LNCaP clone FGC (cell line): ENCODE data around the gene ITIH4.

Experiments used
- DNase-seq: peaks from one replicate; pipeline ENCODE4 v3.0.0-alpha.2; 2011; ENCODE audit warnings: low read depth
- H3K4me3 ChIP-seq: 2 replicates; pipeline ENCODE4 v1.5.1; 2011; ENCODE audit warnings: mild to moderate bottlenecking, low read depth, low read length, control low read depth
- TF ChIP-seq, protein P1 (sequence below): IDR thresholded peaks from 2 replicates; pipeline ENCODE4 v1.5.1; 2012; ENCODE audit warnings: mild to moderate bottlenecking; ENCODE audit not compliant: control insufficient read depth, insufficient read depth; ENCODE audit errors: extremely low read depth

The ITIH4 gene

DNA sequence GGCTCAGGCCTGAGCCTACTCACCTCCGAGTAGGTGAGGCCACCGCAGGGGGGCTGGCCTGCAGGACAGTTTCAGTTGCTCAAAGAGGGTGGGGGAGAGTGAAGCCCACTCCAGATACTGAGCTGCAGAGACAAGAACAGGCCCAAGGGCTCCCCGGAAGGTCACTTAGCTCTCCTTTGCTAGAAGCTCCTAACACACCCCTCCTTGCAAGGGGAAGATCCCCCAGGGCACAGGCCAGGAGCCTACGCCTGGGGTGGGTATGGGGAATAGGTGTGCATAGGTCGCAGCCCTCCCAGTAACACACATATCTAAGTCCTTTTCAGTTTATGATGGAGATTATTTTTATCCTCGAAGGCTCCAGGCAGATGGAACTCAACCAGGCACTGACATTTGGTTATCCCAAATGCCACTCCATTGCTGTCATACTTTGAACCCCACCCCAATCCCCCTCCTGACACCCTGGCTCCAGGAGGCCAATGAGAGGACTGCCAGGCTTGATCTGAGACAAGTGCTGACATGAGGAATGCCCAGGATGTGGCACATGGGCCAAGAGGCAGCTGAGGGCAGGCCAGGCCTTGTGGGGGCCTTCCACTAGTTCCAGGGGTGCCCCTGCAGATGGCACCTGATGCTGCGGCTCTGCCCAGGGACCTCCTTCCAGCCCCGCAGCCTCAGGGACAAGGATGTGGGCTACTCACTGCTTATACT lies 5.4 kb upstream of the ITIH4 start:
- TF ChIP-seq, protein P1, sequence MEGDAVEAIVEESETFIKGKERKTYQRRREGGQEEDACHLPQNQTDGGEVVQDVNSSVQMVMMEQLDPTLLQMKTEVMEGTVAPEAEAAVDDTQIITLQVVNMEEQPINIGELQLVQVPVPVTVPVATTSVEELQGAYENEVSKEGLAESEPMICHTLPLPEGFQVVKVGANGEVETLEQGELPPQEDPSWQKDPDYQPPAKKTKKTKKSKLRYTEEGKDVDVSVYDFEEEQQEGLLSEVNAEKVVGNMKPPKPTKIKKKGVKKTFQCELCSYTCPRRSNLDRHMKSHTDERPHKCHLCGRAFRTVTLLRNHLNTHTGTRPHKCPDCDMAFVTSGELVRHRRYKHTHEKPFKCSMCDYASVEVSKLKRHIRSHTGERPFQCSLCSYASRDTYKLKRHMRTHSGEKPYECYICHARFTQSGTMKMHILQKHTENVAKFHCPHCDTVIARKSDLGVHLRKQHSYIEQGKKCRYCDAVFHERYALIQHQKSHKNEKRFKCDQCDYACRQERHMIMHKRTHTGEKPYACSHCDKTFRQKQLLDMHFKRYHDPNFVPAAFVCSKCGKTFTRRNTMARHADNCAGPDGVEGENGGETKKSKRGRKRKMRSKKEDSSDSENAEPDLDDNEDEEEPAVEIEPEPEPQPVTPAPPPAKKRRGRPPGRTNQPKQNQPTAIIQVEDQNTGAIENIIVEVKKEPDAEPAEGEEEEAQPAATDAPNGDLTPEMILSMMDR, result no peak
- DNase-seq, result no peak
- H3K4me3 ChIP-seq, result no peak overlapping the region

DNA sequence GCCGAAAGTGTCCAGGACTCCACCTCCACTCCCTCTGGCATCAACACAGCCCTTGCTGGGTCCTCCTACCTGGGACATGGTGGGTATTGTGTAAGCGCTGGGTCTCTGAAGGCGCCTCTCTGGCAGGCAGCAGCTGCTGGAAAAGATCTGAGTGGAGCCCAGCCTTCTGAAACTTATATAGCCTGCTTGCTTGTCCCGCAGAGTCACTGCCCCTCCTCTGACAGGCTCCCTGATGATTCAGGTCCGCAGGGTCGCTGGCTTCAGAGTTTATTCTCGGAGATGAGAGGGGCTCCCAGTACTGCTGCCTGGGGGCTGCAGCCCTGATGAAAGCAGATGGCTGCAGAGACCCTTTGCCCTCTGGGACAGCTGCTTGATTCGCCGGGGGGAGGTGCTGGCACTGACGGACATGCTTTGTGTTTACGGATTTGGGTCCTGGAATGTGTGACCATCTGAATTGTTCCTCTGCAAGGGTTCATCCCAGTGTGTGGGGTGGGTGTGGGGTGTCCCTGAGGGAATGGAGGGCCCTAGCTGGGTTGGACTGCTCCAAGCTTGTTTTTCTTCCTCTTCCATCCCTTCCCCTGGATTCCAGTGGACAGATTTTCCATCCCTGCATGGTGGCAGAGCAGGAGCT lies 4.5 kb upstream of the ITIH4 start, which contains the start of gene MUSTN1:
Gene MUSTN1, minus strand, starts transcription at position 149 of the 631 bp plus-strand sequence. Its CDS starts 71 bp downstream, at position 78.
- H3K4me3 ChIP-seq, result no peak within 1 kb of the TSS
- TF ChIP-seq, protein P1, result no peak
- no peak for DNase-seq

DNA sequence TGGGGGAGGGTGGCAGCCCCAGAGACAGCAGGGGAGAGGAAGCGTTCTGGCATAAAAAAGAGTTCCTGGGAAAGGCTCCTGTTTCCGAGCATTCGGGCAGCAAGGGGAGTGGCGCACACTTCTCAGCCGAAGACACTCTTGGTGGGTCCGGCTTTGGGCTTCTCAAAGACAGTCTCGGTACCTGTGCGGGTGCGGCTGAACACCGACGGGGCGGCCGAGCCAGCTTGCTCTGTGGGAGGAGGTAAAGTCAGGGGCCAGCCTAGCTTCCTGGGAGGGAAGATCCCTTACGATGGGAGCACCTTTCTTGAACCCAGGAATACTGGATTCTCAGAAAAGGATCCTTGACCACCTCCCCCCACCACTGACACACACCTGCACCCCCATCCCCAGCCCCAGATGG lies 2.7 kb upstream of the ITIH4 start:
- H3K4me3 ChIP-seq, result no peak overlapping the region
- TF ChIP-seq, protein P1, result no peak
- DNase-seq, result no peak

DNA sequence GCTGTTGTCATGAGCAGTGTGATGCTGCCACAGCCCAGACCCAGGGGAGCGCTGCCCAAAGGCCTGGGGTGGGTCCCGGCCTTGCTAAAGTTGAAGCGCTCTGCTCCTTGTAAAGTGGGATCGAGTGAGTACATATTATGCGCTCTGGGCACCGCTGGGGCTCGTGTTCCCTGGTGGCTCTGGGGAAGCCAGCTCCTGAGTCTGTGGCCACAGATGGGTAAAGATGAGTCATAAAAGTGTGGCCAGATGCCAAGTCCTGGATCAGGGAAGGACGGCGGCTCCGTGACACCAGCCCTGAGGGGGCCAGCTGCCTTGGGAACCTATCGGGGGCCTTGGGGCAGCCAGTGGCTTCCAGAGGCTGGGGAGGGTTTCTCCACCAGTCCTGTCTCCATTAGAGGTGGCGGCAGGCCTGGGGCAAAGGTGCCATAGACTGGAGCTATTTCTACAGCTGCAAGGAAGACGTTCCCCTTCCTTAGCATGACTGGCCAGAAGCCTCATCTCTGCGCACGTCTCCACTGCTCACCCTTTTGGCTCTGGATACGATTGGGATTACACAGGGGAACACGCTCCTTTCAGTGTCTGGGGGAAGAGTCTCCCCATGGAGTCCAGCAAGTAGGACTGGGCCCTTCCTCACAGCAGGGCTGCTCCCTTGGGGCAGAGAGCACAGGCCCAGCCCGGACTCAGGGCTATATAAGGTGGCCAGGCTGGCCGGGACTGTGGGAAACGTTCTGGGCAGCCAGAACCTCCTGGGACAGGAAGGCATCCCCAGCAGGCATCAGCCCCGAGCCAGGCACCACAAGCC lies 1.2 kb upstream of the ITIH4 start:
- peak; percentile 54 for DNase-seq
- TF ChIP-seq, protein P1, result no peak
- H3K4me3 ChIP-seq, result no peak overlapping the region

DNA sequence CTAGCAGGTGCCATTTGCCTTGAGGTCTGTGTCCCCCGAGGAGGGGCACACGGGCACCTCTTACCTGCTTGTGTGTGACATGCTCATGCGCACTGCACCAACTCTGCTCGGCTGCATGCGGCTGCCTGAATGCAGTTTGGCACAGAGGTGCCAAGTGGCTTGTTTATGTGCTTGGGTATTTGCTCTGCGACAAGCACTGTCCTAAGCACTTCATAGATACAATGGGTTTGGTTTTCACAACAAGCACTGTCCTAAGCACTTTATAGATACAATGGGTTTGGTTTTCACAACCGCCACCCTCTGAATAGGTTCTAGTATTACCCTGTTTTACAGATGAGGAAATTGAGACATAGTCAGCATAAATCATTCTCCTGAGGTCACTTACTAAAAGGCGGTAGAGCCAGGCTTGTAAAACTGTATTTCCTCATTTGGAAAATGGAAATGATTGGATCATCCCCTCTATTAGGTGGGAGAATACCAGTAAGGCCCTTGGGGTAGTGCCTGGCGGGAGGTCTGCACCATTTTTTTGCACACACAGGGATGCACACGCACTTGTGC lies 487 bp downstream of the ITIH4 start:
- peak; percentile 69 for DNase-seq
- TF ChIP-seq, protein P1, result no peak
- no peak overlapping the region for H3K4me3 ChIP-seq

DNA sequence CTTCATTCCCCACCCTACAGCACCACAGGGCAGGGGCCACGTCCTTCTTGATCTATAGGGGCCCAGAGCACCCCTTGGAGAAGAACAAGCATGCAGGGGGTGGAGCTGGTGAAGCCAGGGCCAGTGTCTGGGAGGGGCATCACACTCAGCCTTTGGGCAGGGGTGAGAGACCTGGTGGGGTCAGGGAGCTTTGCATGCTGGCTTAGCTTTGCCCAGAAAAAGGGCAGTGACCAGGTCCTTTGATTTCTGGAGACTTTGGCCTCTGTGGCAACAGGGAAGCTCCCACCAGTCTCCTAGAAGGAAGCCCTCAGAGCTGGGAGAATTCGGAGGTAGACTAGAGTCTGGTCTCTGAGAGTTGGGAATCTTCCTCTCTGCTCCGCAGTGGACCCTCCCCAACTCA lies 990 bp downstream of the ITIH4 start:
- no peak overlapping the region for H3K4me3 ChIP-seq
- no peak for DNase-seq
- TF ChIP-seq, protein P1, result no peak
